Effector CD8-positive, alpha-beta T cell (primary cell): ENCODE data around the gene SMIM5.
A peak's percentile ranks its signal among the peaks of the same experiment; 100 is the strongest.
"Not testable (repeated sequence)": the region's sequence is repeated elsewhere in the genome, so short reads cannot be mapped to it uniquely, and the experiment has no call there.

Experiments
- DNase-seq: peaks from one replicate; lab custom pipeline; 2025; lab: John Stamatoyannopoulos, UW
- total RNA-seq, 4 experiments: gene quantifications; one replicate each; lab custom pipeline; 2026; lab: John Stamatoyannopoulos, UW

Gene SMIM5
- 0.18 to 0.98 (median 0.42) reads per million in 4 experiments for total RNA-seq

GRCh38 chr17:75632863-75633485 is at the start of gene SMIM5:
Gene SMIM5, plus strand, starts transcription at chr17:75633434. Its CDS starts 6,768 bp downstream, at chr17:75640202.
- peak; percentile 71 for DNase-seq

GRCh38 chr17:75584849-75585175 is 48.4 kb upstream of the SMIM5 start:
- no peak for DNase-seq

GRCh38 chr17:75587675-75588595 is 45.3 kb upstream of the SMIM5 start, which contains the start of gene MYO15B:
Gene MYO15B, plus strand, starts transcription at chr17:75587800. Its CDS starts 258 bp downstream, at chr17:75588058.
- DNase-seq, result peak; percentile 56

GRCh38 chr17:75588596-75589011 is 44.6 kb upstream of the SMIM5 start:
- DNase-seq, result no peak

GRCh38 chr17:75589012-75589918 is 44.0 kb upstream of the SMIM5 start:
- peak; percentile 94 for DNase-seq

GRCh38 chr17:75589919-75590303 is 43.3 kb upstream of the SMIM5 start:
- DNase-seq, result no peak

- DNase-seq, result no peak
Measured at GRCh38 chr17:75590314-75590761, 42.9 kb upstream of the SMIM5 start.

GRCh38 chr17:75590849-75591721 is 42.1 kb upstream of the SMIM5 start:
- no peak for DNase-seq

GRCh38 chr17:75591722-75592302 is 41.4 kb upstream of the SMIM5 start:
- no peak for DNase-seq

GRCh38 chr17:75592348-75593020 is 40.8 kb upstream of the SMIM5 start:
- DNase-seq, result no peak

- DNase-seq, result not testable (repeated sequence)
Measured at GRCh38 chr17:75593430-75593829, 39.8 kb upstream of the SMIM5 start.

GRCh38 chr17:75594499-75595283 is 38.5 kb upstream of the SMIM5 start:
- DNase-seq, result no peak

- DNase-seq, result no peak
Measured at GRCh38 chr17:75595284-75595919, 37.8 kb upstream of the SMIM5 start.

GRCh38 chr17:75595920-75596313 is 37.3 kb upstream of the SMIM5 start:
- no peak for DNase-seq

- DNase-seq, result no peak
Measured at GRCh38 chr17:75596320-75597087, 36.7 kb upstream of the SMIM5 start.

GRCh38 chr17:75601057-75601987 is 31.9 kb upstream of the SMIM5 start:
- peak; percentile 57 for DNase-seq

- no peak for DNase-seq
Measured at GRCh38 chr17:75602644-75603043, 30.6 kb upstream of the SMIM5 start.
